ENCODE measurements around the gene SORCS2.

Gene SORCS2

DNA sequence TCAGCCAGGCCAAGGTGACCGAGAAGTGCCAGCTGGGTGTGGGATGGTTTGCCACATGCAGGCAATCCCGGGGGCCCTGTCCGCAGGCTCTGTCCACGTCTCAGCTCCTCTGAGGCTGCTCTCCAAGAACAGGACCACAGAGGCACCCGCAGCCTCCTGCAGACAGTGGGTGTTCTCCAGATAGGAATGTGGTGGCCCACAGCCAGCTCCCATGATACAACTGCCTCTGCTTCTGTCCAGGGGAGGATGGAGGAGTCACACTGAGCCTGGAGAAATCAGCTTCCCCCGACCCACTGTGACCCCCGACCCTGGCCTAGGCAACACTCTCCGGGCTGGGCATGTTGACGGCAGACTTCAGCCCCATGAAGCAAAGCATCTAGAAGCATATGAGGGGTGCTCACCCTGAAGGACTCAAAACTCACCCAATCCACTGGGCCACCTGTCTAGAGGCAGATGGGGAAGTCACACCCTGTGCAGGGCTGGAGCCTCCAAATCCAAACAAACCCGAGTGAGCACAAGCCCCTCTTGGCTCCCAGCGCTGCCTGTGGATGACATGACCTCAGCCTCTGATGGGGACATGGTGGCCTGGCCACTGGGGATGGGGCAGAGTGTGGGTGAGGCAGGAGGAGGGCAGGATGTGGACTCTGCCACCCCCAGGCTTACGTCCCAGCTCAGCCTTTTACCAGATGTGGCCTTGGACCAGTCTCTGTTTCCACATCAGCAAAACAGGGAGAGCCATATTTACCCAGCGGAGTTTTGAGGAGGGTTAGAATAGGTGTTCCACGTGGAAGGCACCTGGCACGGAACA, 140.1 kb downstream of the SORCS2 start:
- H3K4me3 ChIP-seq (ENCODE audit: low read depth, low read length) = no peak overlapping the region
- TF ChIP-seq MYC (IDR thresholded peaks at IDR 0.05; ENCODE audit: low read depth, low read length) (no peak), CTCF (IDR thresholded peaks at IDR 0.05; ENCODE audit: low read depth, low read length) (no peak), POLR2A (IDR thresholded peaks at IDR 0.05; ENCODE audit: extremely low read depth, insufficient read length) (no peak)
- TF ChIP-seq, protein P1, sequence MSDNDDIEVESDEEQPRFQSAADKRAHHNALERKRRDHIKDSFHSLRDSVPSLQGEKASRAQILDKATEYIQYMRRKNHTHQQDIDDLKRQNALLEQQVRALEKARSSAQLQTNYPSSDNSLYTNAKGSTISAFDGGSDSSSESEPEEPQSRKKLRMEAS (IDR thresholded peaks at IDR 0.05; ENCODE audit: low read depth, low read length) = no peak
- no peak for DNase-seq (ENCODE audit: low read depth)

DNA sequence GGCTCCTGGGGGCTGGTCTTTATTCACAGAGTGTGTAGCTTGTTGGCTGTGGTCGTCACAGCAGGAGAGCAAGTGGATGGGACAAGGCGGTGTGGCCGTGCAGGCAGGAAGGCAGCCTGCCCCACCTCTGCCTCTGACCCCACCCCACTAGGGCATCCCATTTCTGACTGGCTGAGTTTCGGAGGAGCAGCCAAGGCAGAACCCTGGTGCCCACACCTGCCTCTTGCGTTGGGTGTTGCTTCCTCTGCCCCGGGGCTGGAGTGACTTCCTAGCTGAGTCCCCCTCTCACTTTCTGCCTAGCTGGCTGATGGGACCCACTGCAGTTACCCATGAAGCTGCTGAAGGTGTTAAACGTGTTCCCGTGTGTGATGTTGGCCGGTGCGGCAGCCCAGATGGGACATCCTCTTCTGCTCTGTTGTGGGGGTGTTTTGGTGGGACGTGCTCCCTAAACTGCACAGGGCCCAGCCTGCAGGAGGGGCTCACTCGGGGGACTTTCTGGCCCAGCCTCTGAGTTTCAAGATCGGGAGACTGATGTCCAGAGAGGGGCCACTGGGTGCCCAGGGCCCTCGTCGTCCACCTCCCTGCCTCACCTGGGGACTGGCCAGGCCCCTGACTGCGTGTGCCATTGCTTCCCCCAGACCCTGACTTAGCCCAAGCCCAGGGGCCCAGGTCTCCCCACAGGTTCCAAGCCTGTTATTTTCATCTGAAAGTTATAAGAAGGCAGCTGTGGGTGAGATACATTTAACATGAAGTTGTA, 140.9 kb downstream of the SORCS2 start:
- DNase-seq (ENCODE audit: low read depth) = no peak
- H3K4me3 ChIP-seq (ENCODE audit: low read depth, low read length) = no peak overlapping the region
- TF ChIP-seq, protein P1 (IDR thresholded peaks at IDR 0.05; ENCODE audit: low read depth, low read length) = no peak
- no peak for TF ChIP-seq POLR2A (IDR thresholded peaks at IDR 0.05; ENCODE audit: extremely low read depth, insufficient read length)
- TF ChIP-seq CTCF (IDR thresholded peaks at IDR 0.05; ENCODE audit: low read depth, low read length) = no peak
- no peak for TF ChIP-seq MYC (IDR thresholded peaks at IDR 0.05; ENCODE audit: low read depth, low read length)

DNA sequence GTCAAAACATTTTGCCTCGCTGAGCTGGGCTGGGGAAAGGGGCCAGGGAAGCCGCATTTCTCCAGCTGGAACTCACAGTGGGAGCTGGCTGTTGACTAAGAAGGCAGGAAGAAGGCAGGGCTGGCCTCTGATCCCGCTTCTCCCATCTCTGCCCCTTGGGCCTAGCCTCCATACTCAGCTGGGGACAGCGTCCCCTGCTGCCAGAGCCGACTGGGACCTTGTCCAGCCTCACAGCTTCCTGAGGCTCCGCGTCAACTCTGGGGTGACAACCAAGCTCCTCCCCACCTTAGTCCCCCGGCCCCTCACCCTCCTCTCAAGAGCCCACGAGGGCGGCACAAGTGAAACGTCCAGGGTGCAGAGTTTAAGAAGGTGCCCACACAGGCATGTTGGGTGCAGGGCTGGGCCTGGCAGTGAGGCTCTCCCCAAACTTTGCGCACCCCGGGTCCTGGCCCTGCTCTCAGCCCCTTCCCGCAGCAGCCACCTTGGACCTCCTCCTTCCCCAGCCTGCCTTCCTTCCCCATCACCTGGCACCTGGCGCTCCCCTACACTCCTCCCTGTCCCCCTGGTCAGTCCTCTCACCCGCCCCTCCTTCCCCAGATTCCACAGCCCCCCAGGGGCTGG, 141.6 kb downstream of the SORCS2 start:
- TF ChIP-seq, protein P1 (IDR thresholded peaks at IDR 0.05; ENCODE audit: low read depth, low read length) = no peak
- TF ChIP-seq POLR2A (IDR thresholded peaks at IDR 0.05; ENCODE audit: extremely low read depth, insufficient read length) = no peak
- TF ChIP-seq MYC (IDR thresholded peaks at IDR 0.05; ENCODE audit: low read depth, low read length) = no peak
- no peak for TF ChIP-seq CTCF (IDR thresholded peaks at IDR 0.05; ENCODE audit: low read depth, low read length)
- H3K4me3 ChIP-seq (ENCODE audit: low read depth, low read length) = no peak overlapping the region
- no peak for DNase-seq (ENCODE audit: low read depth)

- TF ChIP-seq CTCF (IDR thresholded peaks at IDR 0.05; ENCODE audit: low read depth, low read length) = no peak
- TF ChIP-seq MYC (IDR thresholded peaks at IDR 0.05; ENCODE audit: low read depth, low read length) = no peak
- no peak overlapping the region for H3K4me3 ChIP-seq (ENCODE audit: low read depth, low read length)
- DNase-seq (ENCODE audit: low read depth) = no peak
Measured at GRCh38 chr4:7334521-7335275, 142.4 kb downstream of the SORCS2 start.

- TF ChIP-seq MYC (IDR thresholded peaks at IDR 0.05; ENCODE audit: low read depth, low read length) (no peak), CTCF (IDR thresholded peaks at IDR 0.05; ENCODE audit: low read depth, low read length) (peak; percentile 96)
- no peak overlapping the region for H3K4me3 ChIP-seq (ENCODE audit: low read depth, low read length)
- DNase-seq (ENCODE audit: low read depth) = peak; percentile 71
Measured at GRCh38 chr4:7335344-7336066, 143.2 kb downstream of the SORCS2 start.
